PC-3 (cell line): ENCODE measurements around the gene SYNGR3. TPM values are rescaled to one million over a fixed set of nuclear protein-coding genes. Genes with fewer than 3 reads are reported as not detected.
A peak's percentile ranks its signal among the peaks of the same experiment; 100 is the strongest.

ENCODE experiments used
- ATAC-seq: fragments of 200-7000 bp; cut with Tn5 transposase; 2 replicates; pipeline ENCODE4 v1.9.1; 2020; ENCODE audit warnings: mild to moderate bottlenecking, moderate library complexity
- BruUV-seq: library from RNA; stranded (reverse); fragments of 400-500 nt; replicated peaks from 2 replicates; lab custom pipeline; 2021; lab: Mats Ljungman, UMichigan
- CTCF ChIA-PET: fragments of 300-600 bp; sonication (Branson Sonifier 250); formaldehyde crosslinking; loops from one replicate; lab custom pipeline; 2022; ENCODE audit warnings: antibody characterized with exemption; lab: Charles Lee
- POLR2A ChIA-PET: fragments of 300-600 bp; sonication (Branson Sonifier 250); formaldehyde crosslinking; loops from one replicate; lab custom pipeline; 2022; ENCODE audit warnings: antibody characterized with exemption; ENCODE audit not compliant: unreplicated experiment; lab: Charles Lee
- DNase-seq: peaks from one replicate; pipeline ENCODE4 v3.0.0-alpha.2; 2015
- H2AFZ ChIP-seq: fragments of 300-600 bp; sonication (generic); 2 replicates; pipeline ENCODE4 v1.6.0; 2016; ENCODE audit warnings: antibody characterized with exemption, low read length
- H3F3A ChIP-seq: fragments of 300-600 bp; sonication (generic); one replicate; pipeline ENCODE4 v1.6.0; 2017; ENCODE audit warnings: antibody characterized with exemption, low read length, control low read depth, mild to moderate bottlenecking; ENCODE audit not compliant: unreplicated experiment
- H3K27ac ChIP-seq: fragments of 300-600 bp; sonication (generic); 2 replicates; pipeline ENCODE4 v1.5.1; 2016; ENCODE audit warnings: mild to moderate bottlenecking, low read length
- H3K27me3 ChIP-seq: fragments of 300-600 bp; sonication (generic); 2 replicates; pipeline ENCODE4 v1.6.1; 2016; ENCODE audit warnings: low read length, mixed read lengths
- H3K36me3 ChIP-seq: fragments of 300-600 bp; sonication (generic); 2 replicates; pipeline ENCODE4 v1.6.1; 2016; ENCODE audit warnings: low read depth, mixed run types, low read length, mixed read lengths
- H3K4me1 ChIP-seq: fragments of 300-600 bp; sonication (generic); 2 replicates; pipeline ENCODE4 v1.5.1; 2016; ENCODE audit warnings: low read length; ENCODE audit not compliant: insufficient read depth
- H3K4me2 ChIP-seq: fragments of 300-600 bp; sonication (generic); 2 replicates; pipeline ENCODE4 v1.6.0; 2016; ENCODE audit warnings: low read length
- H3K4me3 ChIP-seq: fragments of 300-600 bp; sonication (generic); 2 replicates; pipeline ENCODE4 v1.5.1; 2016; ENCODE audit warnings: mild to moderate bottlenecking, low read length, mixed read lengths
- H3K79me2 ChIP-seq: fragments of 300-600 bp; sonication (generic); 2 replicates; pipeline ENCODE4 v1.6.1; 2017; ENCODE audit warnings: low read length, mixed read lengths
- H3K9ac ChIP-seq: fragments of 300-600 bp; sonication (generic); 2 replicates; pipeline ENCODE4 v1.6.0; 2016; ENCODE audit warnings: mild to moderate bottlenecking, low read length
- H3K9me2 ChIP-seq: fragments of 300-600 bp; sonication (generic); replicated peaks from 2 replicates; pipeline ENCODE4 v1.6.1; 2016; ENCODE audit warnings: mixed run types, low read length, mixed read lengths
- H3K9me3 ChIP-seq: fragments of 300-600 bp; sonication (generic); 2 replicates; pipeline ENCODE4 v1.6.1; 2016; ENCODE audit warnings: low read length, mixed read lengths
- H4K20me1 ChIP-seq: fragments of 300-600 bp; sonication (generic); 2 replicates; pipeline ENCODE4 v1.6.1; 2016; ENCODE audit warnings: low read length, mixed read lengths
- CTCF ChIP-seq: fragments of 300-600 bp; sonication (generic); conservative IDR thresholded peaks from 2 replicates; pipeline ENCODE4 v1.5.1; 2017; ENCODE audit warnings: antibody characterized with exemption, low read depth, mild to moderate bottlenecking, low read length
- EZH2 ChIP-seq: fragments of 300-600 bp; sonication (generic); IDR thresholded peaks from one replicate; pipeline ENCODE4 v1.6.1; 2017; ENCODE audit warnings: antibody characterized with exemption, mild to moderate bottlenecking, low read length; ENCODE audit not compliant: unreplicated experiment
- EZH2phosphoT487 ChIP-seq: fragments of 300-600 bp; sonication (generic); IDR thresholded peaks from 2 replicates; pipeline ENCODE4 v1.6.1; 2018; ENCODE audit warnings: mild to moderate bottlenecking, antibody characterized with exemption, low read length, borderline replicate concordance
- intact Hi-C: fragments of 100-400 bp; cut with micrococcal nuclease; formaldehyde crosslinking; loops from 2 replicates; pipeline ENCODE4 v1.9.0; 2023
- total RNA-seq: library from RNA; depleted of rRNA; stranded (reverse); fragments of >200 nt; gene quantifications from 2 replicates; pipeline ENCODE4 v1.2.3, GENCODE V29; 2014

Gene SYNGR3
- total RNA-seq, 1 experiment from 2014 or later = 1.5 TPM

GRCh38 chr16:2023092-2024031 is 33.6 kb downstream of the SYNGR3 start:
- Histone ChIP-seq H3K27ac (peak overlapping the region; percentile 39; the same call in 1 of the 2 replicates), H3K4me2 (peak overlapping the region; percentile 92), H3K4me3 (peak overlapping the region; percentile 62), H3K4me1 (peaks cover 17% of the 10 kb centered on the region), H2AFZ (peak overlapping the region; percentile 85), H3K27me3 (no peaks in the 10 kb centered on the region; the same call in 1 of the 2 replicates), H4K20me1 (no peaks in the 10 kb centered on the region), H3K9me3 (no peaks in the 10 kb centered on the region), H3F3A (no peaks in the 10 kb centered on the region), H3K79me2 (peaks cover 15% of the 10 kb centered on the region), H3K9me2 (no peaks in the 10 kb centered on the region), H3K36me3 (no peaks in the 10 kb centered on the region), H3K9ac (peak overlapping the region; percentile 53)
- intact Hi-C loops = loop anchor here (2.0 kb wide), 2 partner anchors 33 to 117 kb away; no protein-coding TSS in a partner anchor
- DNase-seq (peak; percentile 89), ATAC-seq (peak; percentile 59)
- ChIA-PET POLR2A (interaction anchor here (0.6 to 0.7 kb wide), 3 partner anchors 13 to 27 kb away, joined by 4 to 15 read pairs (median 9); no protein-coding TSS in a partner anchor), CTCF (interaction anchor here (0.6 to 1.2 kb wide), 7 partner anchors 10 to 541 kb away, joined by 6 to 20 read pairs (median 14); no protein-coding TSS in a partner anchor)
- BruUV-seq = no TSS peak
- TF ChIP-seq EZH2phosphoT487 (no peak), CTCF (peak; percentile 77)

DNA sequence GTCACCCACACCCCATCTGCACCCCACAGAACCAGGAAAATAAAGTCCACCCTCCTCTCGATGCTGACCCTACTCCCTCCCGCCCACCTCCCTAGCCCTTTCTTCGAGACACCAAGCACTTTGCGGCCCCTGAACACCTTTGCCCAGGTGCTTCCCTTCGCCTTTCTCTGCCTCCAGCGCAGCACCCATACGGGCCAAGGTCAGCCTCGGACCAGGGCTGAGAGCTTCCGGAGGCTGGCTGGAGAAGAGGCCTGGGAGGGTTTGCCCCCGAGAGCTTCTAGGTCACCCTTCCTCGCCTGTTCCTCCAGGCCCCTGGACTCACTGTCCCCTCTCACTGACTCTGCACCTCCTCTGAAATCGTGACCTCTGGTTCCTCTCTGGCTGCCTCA is 34.3 kb downstream of the SYNGR3 start:
- H3K36me3 ChIP-seq = no peaks in the 10 kb centered on the region
- H3F3A ChIP-seq = no peaks in the 10 kb centered on the region
- DNase-seq (no peak), ATAC-seq (no peak)
- H3K9me2 ChIP-seq = no peaks in the 10 kb centered on the region
- no peak overlapping the region for H3K4me3 ChIP-seq
- no peak overlapping the region for H3K4me2 ChIP-seq
- ChIA-PET CTCF (no interaction called here), POLR2A (interaction anchor here (0.6 kb wide), 1 partner anchor 12 kb away, joined by 4 read pairs; no protein-coding TSS in a partner anchor)
- H3K79me2 ChIP-seq = peaks cover 21% of the 10 kb centered on the region
- no peak overlapping the region for H3K27ac ChIP-seq
- no peaks in the 10 kb centered on the region; the same call in 1 of the 2 replicates for H3K27me3 ChIP-seq
- H4K20me1 ChIP-seq = no peaks in the 10 kb centered on the region
- intact Hi-C loops = no loop called here
- no peak for TF ChIP-seq CTCF
- no peak for TF ChIP-seq EZH2
- TF ChIP-seq EZH2phosphoT487 = no peak
- no TSS peak for BruUV-seq
- H2AFZ ChIP-seq = no peak overlapping the region
- peaks cover 21% of the 10 kb centered on the region for H3K4me1 ChIP-seq
- H3K9ac ChIP-seq = no peak overlapping the region
- no peaks in the 10 kb centered on the region for H3K9me3 ChIP-seq
